ENCODE data around the gene ADAMTSL3.
"Not testable (repeated sequence)": the region's sequence is repeated elsewhere in the genome, so short reads cannot be mapped to it uniquely, and the experiment has no call there.

Gene ADAMTSL3

GRCh38 chr15:83697716-83698115 lies 43.8 kb downstream of the ADAMTSL3 start:
- no peak for DNase-seq (ENCODE audit: low spot score)

- DNase-seq (ENCODE audit: low spot score), result no peak
Observed at GRCh38 chr15:83698294-83698693, 44.4 kb downstream of the ADAMTSL3 start.

- no peak for DNase-seq (ENCODE audit: low spot score)
Observed at GRCh38 chr15:83699028-83699427, 45.1 kb downstream of the ADAMTSL3 start.

GRCh38 chr15:83700082-83700481 lies 46.2 kb downstream of the ADAMTSL3 start:
- DNase-seq (ENCODE audit: low spot score), result no peak

- not testable (repeated sequence) for DNase-seq (ENCODE audit: low spot score)
Observed at GRCh38 chr15:83702314-83702713, 48.4 kb downstream of the ADAMTSL3 start.

GRCh38 chr15:83708328-83708727 lies 54.4 kb downstream of the ADAMTSL3 start:
- no peak for DNase-seq (ENCODE audit: low spot score)

- no peak for DNase-seq (ENCODE audit: low spot score)
Observed at GRCh38 chr15:83709241-83709640, 55.3 kb downstream of the ADAMTSL3 start.

GRCh38 chr15:83709811-83710210 lies 55.9 kb downstream of the ADAMTSL3 start:
- no peak for DNase-seq (ENCODE audit: low spot score)

GRCh38 chr15:83710452-83710851 lies 56.5 kb downstream of the ADAMTSL3 start:
- no peak for DNase-seq (ENCODE audit: low spot score)

GRCh38 chr15:83711236-83711635 lies 57.3 kb downstream of the ADAMTSL3 start:
- no peak for DNase-seq (ENCODE audit: low spot score)

- no peak for DNase-seq (ENCODE audit: low spot score)
Observed at GRCh38 chr15:83713242-83713641, 59.3 kb downstream of the ADAMTSL3 start.

GRCh38 chr15:83714939-83715628 lies 61.2 kb downstream of the ADAMTSL3 start:
- DNase-seq (ENCODE audit: low spot score), result no peak

- DNase-seq (ENCODE audit: low spot score), result no peak
Observed at GRCh38 chr15:83716605-83717004, 62.7 kb downstream of the ADAMTSL3 start.

- no peak for DNase-seq (ENCODE audit: low spot score)
Observed at GRCh38 chr15:83717010-83717409, 63.1 kb downstream of the ADAMTSL3 start.

- DNase-seq (ENCODE audit: low spot score), result no peak
Observed at GRCh38 chr15:83720468-83720867, 66.5 kb downstream of the ADAMTSL3 start.

GRCh38 chr15:83721031-83721430 lies 67.1 kb downstream of the ADAMTSL3 start:
- no peak for DNase-seq (ENCODE audit: low spot score)

GRCh38 chr15:83721981-83722380 lies 68.1 kb downstream of the ADAMTSL3 start:
- DNase-seq (ENCODE audit: low spot score), result no peak

GRCh38 chr15:83723216-83723615 lies 69.3 kb downstream of the ADAMTSL3 start:
- no peak for DNase-seq (ENCODE audit: low spot score)

- no peak for DNase-seq (ENCODE audit: low spot score)
Observed at GRCh38 chr15:83732196-83732595, 78.3 kb downstream of the ADAMTSL3 start.

- no peak for DNase-seq (ENCODE audit: low spot score)
Observed at GRCh38 chr15:83732770-83733169, 78.8 kb downstream of the ADAMTSL3 start.

GRCh38 chr15:83733206-83733605 lies 79.3 kb downstream of the ADAMTSL3 start:
- DNase-seq (ENCODE audit: low spot score), result no peak

GRCh38 chr15:83733691-83734090 lies 79.8 kb downstream of the ADAMTSL3 start:
- no peak for DNase-seq (ENCODE audit: low spot score)

- DNase-seq (ENCODE audit: low spot score), result no peak
Observed at GRCh38 chr15:83734487-83734886, 80.6 kb downstream of the ADAMTSL3 start.

GRCh38 chr15:83739629-83740028 lies 85.7 kb downstream of the ADAMTSL3 start:
- DNase-seq (ENCODE audit: low spot score), result no peak
